Kidney capillary endothelial cell (primary cell): ENCODE measurements around the gene DCX.

Experiments
- DNase-seq: peaks from one replicate; pipeline ENCODE4 v3.0.0-alpha.2; 2018; ENCODE audit warnings: low spot score

Gene DCX

GRCh38 chrX:111411983-111412382 lies at the start of gene DCX:
DCX (minus strand) TSS chrX:111412192; CDS start chrX:111410398, 1,794 bp downstream.
- DNase-seq, result no peak

GRCh38 chrX:111460607-111461006 lies 48.6 kb upstream of the DCX start:
- no peak for DNase-seq

GRCh38 chrX:111447298-111447697 lies 35.3 kb upstream of the DCX start:
- DNase-seq, result no peak

GRCh38 chrX:111445485-111445884 lies 33.5 kb upstream of the DCX start:
- peak; percentile 42 for DNase-seq

GRCh38 chrX:111444881-111445280 lies 32.9 kb upstream of the DCX start:
- DNase-seq, result no peak

GRCh38 chrX:111443946-111444345 lies 32.0 kb upstream of the DCX start:
- no peak for DNase-seq

GRCh38 chrX:111442791-111443190 lies 30.8 kb upstream of the DCX start:
- DNase-seq, result no peak

GRCh38 chrX:111435469-111435868 lies 23.5 kb upstream of the DCX start:
- DNase-seq, result no peak

- DNase-seq, result no peak
Measured at GRCh38 chrX:111431001-111431400, 19.0 kb upstream of the DCX start.

GRCh38 chrX:111411557-111411956 lies 435 bp downstream of the DCX start:
- no peak for DNase-seq

GRCh38 chrX:111410590-111411078 lies 1.4 kb downstream of the DCX start:
- DNase-seq, result no peak

GRCh38 chrX:111409326-111409725 lies 2.7 kb downstream of the DCX start:
- no peak for DNase-seq

- no peak for DNase-seq
Measured at GRCh38 chrX:111407948-111408347, 4.0 kb downstream of the DCX start.

GRCh38 chrX:111402344-111402743 lies 9.6 kb downstream of the DCX start:
- DNase-seq, result no peak

- DNase-seq, result no peak
Measured at GRCh38 chrX:111395149-111395548, 16.8 kb downstream of the DCX start.

GRCh38 chrX:111394569-111394968 lies 17.4 kb downstream of the DCX start:
- no peak for DNase-seq

GRCh38 chrX:111387470-111388070 lies 24.4 kb downstream of the DCX start:
- no peak for DNase-seq

- DNase-seq, result no peak
Measured at GRCh38 chrX:111386615-111387233, 25.3 kb downstream of the DCX start.

GRCh38 chrX:111386077-111386476 lies 25.9 kb downstream of the DCX start:
- no peak for DNase-seq

- no peak for DNase-seq
Measured at GRCh38 chrX:111382277-111382676, 29.7 kb downstream of the DCX start.

- DNase-seq, result no peak
Measured at GRCh38 chrX:111376897-111377578, 35.0 kb downstream of the DCX start.

GRCh38 chrX:111376486-111376885 lies 35.5 kb downstream of the DCX start:
- DNase-seq, result no peak

GRCh38 chrX:111375747-111376146 lies 36.2 kb downstream of the DCX start:
- DNase-seq, result no peak
